NCI-H1105 treated with DMSO at 0.1 percent for 48 hours (cell line): ENCODE results near the gene IPO5.

Experiments used
- DNase-seq: peaks from one replicate; lab custom pipeline; 2025; lab: John Stamatoyannopoulos, UW

IPO5 gene

GRCh38 chr13:97953376-97953970, at the start of gene IPO5:
Gene IPO5, plus strand, starts transcription at chr13:97953675. Its CDS starts 23,022 bp downstream, at chr13:97976697.
- DNase-seq, result no peak

GRCh38 chr13:97904059-97904458, 49.4 kb upstream of the IPO5 start:
- DNase-seq, result no peak

DNA sequence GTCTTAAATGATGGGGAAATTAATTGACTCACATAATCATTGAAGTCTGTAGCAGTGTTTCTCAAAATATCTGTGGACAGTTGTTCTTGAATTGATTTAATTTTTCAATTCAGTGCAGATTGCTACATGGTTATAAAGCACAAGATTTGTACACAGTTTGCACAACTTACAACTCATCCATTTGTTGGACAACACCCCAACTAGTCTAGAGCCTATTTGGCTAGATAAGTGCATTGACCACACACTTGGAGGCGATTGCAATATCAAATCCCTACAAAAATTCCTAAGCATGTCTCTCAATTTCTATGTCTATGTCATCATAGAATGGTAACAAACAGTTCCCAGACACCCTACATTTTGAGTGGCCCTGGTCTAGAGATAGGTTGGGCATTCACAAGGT, 48.0 kb upstream of the IPO5 start:
- no peak for DNase-seq

GRCh38 chr13:97911311-97912138, 42.0 kb upstream of the IPO5 start:
- no peak for DNase-seq

- no peak for DNase-seq
Measured at GRCh38 chr13:97912139-97912535, 41.3 kb upstream of the IPO5 start.

- no peak for DNase-seq
Measured at GRCh38 chr13:97913206-97913605, 40.3 kb upstream of the IPO5 start.

- DNase-seq, result no peak
Measured at GRCh38 chr13:97914540-97914939, 38.9 kb upstream of the IPO5 start.

DNA sequence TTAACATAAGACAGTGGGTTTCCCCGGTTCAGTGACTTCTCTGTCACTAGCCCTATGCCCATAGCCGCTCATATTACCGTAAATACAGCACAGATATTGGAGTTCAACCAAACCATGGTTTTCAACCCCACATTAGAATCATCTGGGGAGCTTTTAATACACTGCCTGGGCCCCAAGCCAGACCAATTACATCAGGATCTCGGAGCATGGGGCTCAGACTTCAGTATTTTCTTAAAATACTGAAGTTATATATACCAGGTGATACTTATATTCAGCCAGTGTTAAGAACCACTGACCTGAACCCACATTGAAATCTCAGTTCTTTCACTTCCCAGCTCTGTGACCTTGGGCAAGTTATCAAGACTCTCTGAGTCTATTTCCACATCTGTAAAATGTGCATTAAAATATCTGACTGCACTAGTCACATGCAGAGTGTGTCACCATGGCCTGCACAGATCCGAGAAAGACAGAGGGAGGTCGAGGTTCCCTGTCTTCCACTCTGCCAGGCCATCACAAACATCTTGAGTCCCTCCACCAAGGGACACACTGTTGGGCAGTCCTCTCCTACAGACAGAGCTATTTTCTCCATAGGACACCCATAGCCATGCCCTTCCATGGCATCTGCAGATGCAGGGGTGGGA, 32.2 kb upstream of the IPO5 start:
- no peak for DNase-seq

DNA sequence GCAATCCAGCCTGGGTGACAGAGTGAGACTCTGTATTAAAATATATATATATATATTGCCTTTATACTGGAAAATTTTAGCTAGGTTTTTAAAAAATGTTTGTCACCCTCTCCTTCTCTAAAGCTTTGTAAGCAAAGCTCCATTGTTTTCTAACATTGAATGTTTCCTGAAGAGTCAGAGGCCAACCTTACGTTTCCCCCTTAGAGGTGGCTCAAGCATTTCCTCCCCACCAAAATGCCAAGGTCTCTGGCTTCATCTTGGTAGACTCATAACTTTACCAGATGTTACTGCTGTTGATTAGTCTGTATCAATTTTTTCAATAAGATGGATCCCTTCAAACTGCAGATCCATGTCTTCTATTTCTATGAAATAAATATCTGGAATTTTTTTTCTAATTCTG, 25.2 kb upstream of the IPO5 start:
- DNase-seq, result no peak

DNA sequence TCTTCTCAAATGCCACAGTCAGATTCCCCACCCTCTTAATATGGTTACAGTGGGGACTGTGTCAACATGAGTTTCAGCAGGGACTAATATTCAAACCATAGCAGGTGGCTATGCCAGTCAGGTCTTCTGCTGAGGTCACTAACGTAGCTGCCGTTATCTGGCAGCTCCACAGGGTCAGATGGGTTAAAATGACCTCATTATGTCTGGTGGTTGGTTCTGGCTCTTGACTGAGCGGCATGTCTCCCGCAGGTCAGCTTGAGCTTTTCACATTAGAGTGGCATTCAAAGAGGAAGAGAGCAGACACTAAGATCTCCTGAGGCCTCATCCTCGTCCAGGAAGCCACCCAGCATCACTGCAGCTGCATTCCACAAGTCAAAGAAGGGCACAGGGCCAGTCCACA, 21.4 kb upstream of the IPO5 start:
- no peak for DNase-seq

GRCh38 chr13:97932647-97933046, 20.8 kb upstream of the IPO5 start:
- DNase-seq, result no peak

GRCh38 chr13:97933776-97934175, 19.7 kb upstream of the IPO5 start:
- no peak for DNase-seq

DNA sequence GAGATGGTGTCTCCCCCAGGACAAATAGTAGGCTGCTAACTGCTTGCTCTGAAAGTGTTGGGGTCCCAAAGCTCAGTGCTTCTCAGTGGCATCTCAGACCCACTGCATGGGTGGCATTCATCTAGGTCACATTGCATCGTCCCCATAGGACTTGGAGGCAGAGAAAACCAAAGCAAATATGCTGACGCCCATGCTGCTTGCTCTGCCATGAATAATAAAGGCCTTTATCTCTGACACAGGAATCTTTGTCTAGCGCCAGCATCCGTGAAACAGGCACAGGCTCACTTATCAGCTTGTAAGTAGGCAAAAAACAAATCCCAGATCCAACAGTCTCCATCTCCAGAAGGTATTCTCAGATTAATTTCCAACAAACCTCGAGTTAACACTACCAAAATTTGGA, 18.9 kb upstream of the IPO5 start:
- DNase-seq, result no peak

GRCh38 chr13:97935071-97935470, 18.4 kb upstream of the IPO5 start:
- no peak for DNase-seq

DNA sequence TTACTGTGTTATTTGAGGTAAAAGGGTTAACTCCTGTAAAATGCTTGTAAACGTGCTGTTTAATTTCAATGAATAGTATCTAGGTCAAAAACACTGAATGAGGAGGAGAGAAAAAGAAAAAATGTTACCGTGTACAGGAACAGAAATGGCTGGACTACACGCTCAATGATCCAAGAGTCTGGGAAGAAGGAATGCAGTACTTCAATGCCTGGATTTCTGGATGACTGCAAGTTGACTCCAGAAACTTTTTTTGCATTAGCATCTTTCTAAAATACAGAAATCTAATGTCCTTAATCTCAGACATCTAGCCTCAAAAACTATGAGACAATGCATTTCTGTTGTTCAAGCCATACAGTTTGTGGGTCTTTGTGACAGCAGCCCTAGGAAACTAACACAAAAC, 17.4 kb upstream of the IPO5 start:
- DNase-seq, result no peak

DNA sequence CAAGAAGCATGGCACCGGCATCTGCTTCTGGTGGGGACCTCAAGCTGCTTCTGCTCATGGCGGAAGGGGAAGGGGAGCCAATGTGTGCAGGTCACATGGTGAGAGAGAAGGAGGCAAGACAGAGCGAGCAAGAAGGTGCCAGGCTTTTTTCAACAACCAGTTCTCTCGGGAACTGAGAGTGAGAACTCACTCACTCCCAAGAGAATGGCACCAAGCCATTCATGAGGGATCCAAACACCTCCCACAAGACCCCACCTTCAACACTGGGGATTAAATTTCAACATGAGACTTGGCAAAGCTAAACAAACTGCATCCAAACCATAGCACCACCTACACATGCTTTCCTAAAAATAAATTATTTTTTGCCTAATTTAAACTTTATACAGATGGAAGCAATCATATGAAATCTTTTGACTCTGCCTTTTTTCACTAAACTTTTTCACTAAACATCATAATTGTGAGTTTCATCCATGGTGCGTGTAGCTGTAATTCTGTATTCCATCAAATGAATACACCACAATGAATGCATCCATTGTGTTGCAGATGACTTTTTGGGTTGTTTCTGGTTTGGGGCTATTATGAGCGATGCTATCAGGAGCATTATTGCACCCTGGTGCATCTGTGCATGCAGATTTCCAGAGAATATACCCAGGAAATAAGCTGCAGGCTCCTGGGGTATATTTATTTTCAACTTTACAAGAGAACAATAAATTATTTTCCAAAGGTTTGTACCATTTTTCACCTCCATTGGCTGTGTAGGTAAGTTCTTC, 14.6 kb upstream of the IPO5 start:
- no peak for DNase-seq

DNA sequence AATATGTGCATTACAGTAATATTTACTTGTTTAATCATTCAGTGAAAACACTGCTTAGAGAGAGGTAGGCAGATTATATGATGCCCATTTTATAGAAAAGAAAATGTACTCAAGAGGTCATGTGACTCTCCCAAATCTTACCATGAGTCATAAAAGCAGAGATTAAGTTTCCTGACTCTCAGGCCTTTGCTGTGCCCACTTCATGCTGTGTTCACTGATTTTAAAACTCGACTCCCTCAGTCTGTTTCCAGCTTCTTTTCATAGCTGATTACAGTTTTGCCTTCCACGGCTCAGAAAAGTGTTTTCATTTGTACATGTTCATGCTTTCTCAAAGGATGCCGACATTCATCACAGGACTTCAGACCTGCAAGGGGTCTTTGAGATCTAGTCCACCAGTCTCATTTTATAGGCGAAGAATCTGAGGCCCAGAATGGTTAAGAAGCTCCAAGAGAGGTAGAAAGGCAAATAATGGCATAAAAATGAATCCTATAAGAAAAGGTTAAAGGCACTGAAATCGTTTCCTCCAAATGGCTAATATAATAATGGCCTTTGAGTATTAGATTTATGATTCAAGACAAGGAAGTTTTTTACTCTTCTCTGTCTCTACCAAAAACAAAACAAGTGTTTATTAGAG, 9.0 kb upstream of the IPO5 start:
- no peak for DNase-seq

- no peak for DNase-seq
Measured at GRCh38 chr13:97945342-97945741, 8.1 kb upstream of the IPO5 start.

DNA sequence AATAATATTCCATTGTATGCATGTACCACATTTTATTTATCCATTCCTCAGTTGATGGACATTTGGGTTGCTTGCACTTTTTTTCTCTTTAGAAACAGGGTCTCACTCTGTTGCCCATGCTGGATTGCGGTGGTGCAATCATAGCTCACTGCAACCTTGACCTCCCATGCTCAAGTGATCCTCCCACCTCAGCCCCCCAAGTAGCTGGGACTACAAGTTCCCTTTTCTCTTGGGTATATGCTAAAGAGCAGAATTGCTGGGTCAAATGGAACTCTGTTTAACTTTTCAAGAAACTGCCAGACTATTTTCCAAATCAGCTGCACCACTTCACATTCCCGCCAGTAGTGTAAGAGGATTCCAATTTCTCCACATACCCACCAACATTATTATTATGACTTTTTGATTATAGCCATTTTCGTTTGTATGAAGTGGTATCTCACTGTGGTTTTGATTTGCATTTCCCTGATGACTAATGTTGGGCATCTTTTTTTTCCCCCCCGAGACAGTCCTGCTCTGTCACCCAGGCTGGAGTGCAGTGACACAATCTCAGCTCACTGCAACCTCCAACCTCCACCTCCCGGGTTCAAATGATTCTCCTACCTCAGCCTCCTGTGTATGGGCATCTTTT, 7.6 kb upstream of the IPO5 start:
- no peak for DNase-seq

- no peak for DNase-seq
Measured at GRCh38 chr13:97946951-97947588, 6.4 kb upstream of the IPO5 start.

GRCh38 chr13:97948041-97948440, 5.4 kb upstream of the IPO5 start:
- no peak for DNase-seq
